ENCODE results near the gene DTHD1.

DNA sequence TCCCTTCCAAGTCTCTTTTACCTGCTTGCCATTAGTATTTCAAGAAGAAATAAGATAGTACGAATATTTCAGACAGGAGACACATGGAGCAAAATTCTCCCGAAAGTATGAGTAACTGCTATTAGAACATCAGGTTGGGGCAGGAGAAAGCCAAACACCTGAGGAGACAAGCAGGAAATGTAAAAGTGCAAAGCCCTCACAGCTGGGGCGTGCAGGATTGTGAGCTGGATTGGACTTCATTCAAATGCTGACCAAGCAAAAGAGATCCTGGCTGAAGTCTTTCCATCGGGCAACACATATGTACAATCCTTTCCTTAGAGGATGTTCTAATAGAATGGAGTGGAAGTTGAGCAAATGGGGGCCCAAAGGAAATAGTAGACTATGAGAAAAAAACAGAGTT lies 76.8 kb downstream of the DTHD1 start:
- no peak for TF ChIP-seq POLR2AphosphoS5 (IDR thresholded peaks at IDR 0.05; ENCODE audit: low read depth, low read length)
- TF ChIP-seq EZH2phosphoT487 (IDR thresholded peaks at IDR 0.05; ENCODE audit: borderline replicate concordance, low read depth): no peak
- TF ChIP-seq USF2 (IDR thresholded peaks at IDR 0.05; ENCODE audit: borderline replicate concordance, low read depth, low read length): no peak
- no peak for TF ChIP-seq RCOR1 (IDR thresholded peaks at IDR 0.05; ENCODE audit: low read length)
- TF ChIP-seq, protein P1, sequence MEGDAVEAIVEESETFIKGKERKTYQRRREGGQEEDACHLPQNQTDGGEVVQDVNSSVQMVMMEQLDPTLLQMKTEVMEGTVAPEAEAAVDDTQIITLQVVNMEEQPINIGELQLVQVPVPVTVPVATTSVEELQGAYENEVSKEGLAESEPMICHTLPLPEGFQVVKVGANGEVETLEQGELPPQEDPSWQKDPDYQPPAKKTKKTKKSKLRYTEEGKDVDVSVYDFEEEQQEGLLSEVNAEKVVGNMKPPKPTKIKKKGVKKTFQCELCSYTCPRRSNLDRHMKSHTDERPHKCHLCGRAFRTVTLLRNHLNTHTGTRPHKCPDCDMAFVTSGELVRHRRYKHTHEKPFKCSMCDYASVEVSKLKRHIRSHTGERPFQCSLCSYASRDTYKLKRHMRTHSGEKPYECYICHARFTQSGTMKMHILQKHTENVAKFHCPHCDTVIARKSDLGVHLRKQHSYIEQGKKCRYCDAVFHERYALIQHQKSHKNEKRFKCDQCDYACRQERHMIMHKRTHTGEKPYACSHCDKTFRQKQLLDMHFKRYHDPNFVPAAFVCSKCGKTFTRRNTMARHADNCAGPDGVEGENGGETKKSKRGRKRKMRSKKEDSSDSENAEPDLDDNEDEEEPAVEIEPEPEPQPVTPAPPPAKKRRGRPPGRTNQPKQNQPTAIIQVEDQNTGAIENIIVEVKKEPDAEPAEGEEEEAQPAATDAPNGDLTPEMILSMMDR (IDR thresholded peaks at IDR 0.05): no peak

All from SK-N-SH (cell line).